Measurements from ENCODE around the gene ZNF222.

ZNF222 gene

GRCh38 chr19:44025217-44025936 is at the start of gene ZNF222:
Gene ZNF222 (plus strand): TSS chr19:44025379. CDS start chr19:44025437, 58 bp downstream.
- no peak for TF ChIP-seq CTCF (conservative IDR thresholded peaks at IDR 0.05; ENCODE audit: low read length)
- H3K4me3 ChIP-seq (ENCODE audit: low read length): peak within 1 kb of the TSS; percentile 85
- DNase-seq (ENCODE audit: low read depth): peak; percentile 84

DNA sequence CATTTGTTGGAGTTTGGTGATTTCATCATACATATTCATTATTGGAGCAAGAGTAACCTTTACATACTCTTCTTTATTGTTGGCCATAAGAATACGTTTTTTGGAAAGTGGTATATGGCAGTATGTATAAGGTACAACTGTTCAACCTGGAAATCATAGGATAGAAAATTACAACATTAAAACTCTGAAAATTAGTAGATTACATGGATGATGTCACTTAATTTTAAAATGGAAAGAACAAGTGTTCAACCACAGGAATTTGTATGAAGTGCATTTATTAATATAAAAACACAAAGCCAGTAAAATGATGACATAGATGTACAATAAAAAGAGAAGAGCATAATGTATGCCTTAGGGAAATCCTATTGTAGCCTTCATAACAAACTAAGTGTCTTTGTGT is 48.4 kb upstream of the ZNF222 start:
- no peak for DNase-seq (ENCODE audit: low read depth)
- no peak overlapping the region for H3K4me3 ChIP-seq (ENCODE audit: low read length)
- no peak for TF ChIP-seq CTCF (conservative IDR thresholded peaks at IDR 0.05; ENCODE audit: low read length)

DNA sequence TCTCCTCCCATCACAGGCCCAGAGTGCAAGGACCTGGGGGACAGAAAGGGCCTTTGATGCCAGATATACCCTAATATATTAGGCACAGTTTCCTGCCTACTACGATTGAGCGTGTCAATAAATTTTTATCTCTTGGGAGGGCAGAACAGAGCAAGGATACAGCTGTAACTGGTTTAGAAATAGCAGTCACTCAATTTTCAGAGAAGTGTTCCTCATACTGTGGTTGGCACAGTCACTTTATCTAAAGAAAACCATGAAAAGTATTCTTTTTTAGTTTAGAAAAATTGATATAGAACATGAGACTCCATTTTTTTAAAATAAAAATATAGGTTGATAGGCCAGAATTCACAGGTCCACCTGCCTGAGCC is 41.7 kb upstream of the ZNF222 start:
- no peak for DNase-seq (ENCODE audit: low read depth)
- TF ChIP-seq CTCF (conservative IDR thresholded peaks at IDR 0.05; ENCODE audit: low read length): no peak
- peak overlapping the region; percentile 77 for H3K4me3 ChIP-seq (ENCODE audit: low read length)

GRCh38 chr19:43983912-43984686 is 41.1 kb upstream of the ZNF222 start, which contains the start of gene ZNF155:
Gene ZNF155 (plus strand): TSS chr19:43984188. CDS start chr19:43988544, 4,356 bp downstream.
- TF ChIP-seq CTCF (conservative IDR thresholded peaks at IDR 0.05; ENCODE audit: low read length): no peak
- peak within 1 kb of the TSS; percentile 77 for H3K4me3 ChIP-seq (ENCODE audit: low read length)

DNA sequence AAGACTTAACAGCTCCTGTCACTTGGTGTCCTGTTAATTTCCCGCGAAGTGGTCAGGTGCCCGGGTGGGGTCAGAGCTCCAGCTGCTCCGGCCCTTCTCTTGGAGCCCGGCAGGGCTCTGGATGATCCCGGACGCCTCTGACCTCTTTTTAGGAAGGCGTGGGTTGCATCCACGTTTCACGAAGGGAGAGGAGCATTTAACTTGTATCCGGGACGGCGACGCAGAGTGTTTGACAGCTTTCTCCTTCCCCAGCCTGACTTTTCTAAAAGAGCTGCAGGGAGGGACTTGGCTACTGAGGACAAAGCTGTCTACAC is 40.5 kb upstream of the ZNF222 start:
- TF ChIP-seq CTCF (conservative IDR thresholded peaks at IDR 0.05; ENCODE audit: low read length): no peak
- no peak for DNase-seq (ENCODE audit: low read depth)
- H3K4me3 ChIP-seq (ENCODE audit: low read length): peak overlapping the region; percentile 77

More at GRCh38 chr19:43983912-43984686, 41.1 kb upstream of the ZNF222 start, which contains the start of gene ZNF155:
- DNase-seq (ENCODE audit: low read depth): peak; percentile 97

DNA sequence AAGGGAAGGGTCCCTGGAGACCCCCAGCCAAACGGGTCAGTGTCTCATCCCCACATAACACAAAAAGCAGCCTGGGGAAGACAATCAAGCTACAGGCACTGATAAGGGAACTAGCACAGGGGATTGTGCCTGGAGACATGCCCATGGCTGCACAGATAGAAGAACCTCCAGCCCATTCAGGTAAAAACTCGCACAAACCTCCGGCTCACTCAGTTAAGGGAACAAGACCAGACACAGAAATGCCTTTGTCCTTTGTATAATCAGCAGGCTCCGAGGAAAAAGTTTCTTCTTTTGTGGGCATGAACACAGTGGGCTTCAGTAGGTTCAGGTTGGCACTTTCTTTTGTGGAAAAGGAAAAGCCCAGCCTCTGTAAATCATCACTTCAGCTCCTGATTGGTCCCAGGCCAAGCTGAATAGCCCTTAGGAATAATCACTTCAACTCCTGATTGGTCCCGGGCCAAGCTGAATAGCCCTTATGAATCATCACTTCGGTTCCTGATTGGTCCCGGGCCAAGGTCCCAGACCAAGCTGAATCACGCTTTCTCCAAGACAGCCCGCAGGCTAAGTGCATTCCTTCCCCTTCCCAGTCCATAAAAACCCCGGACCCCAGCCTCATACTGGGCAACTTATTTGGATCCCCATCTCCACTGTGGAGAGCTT is 27.4 kb upstream of the ZNF222 start:
- peak; percentile 13 for DNase-seq (ENCODE audit: low read depth)
- TF ChIP-seq CTCF (conservative IDR thresholded peaks at IDR 0.05; ENCODE audit: low read length): no peak
- H3K4me3 ChIP-seq (ENCODE audit: low read length): no peak overlapping the region
